ENCODE results near the gene LST1.

LST1 gene

DNA sequence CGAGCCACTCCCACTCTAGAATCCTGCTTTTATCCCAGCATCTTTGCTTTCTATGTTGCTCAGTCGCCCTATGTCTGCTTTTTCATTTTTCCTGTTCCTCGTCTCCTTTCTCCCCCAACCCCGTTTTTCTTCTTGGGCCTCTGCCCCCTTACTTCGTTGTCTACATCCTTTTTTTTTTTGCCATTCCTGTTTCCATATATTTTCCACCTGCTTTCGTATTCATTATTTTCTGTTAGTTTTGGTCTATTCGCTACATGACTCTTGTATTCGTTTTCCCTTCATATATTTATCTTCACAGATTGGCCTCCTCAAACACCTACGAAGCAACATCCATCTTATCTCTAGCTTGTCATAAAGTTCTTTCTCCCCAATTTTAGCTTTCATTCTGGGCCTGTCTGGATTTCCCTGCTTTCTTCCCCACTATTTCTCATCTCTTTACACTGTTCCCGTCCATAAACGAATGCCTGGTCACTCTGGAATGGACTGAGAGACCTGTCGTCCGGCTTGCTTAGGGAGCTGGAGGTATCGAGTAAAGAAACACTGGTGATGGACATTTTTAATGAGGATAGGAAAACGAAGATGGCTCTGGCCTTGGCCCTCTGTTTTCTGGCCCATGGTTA is 35.4 kb downstream of the LST1 start:
- no peak for DNase-seq

DNA sequence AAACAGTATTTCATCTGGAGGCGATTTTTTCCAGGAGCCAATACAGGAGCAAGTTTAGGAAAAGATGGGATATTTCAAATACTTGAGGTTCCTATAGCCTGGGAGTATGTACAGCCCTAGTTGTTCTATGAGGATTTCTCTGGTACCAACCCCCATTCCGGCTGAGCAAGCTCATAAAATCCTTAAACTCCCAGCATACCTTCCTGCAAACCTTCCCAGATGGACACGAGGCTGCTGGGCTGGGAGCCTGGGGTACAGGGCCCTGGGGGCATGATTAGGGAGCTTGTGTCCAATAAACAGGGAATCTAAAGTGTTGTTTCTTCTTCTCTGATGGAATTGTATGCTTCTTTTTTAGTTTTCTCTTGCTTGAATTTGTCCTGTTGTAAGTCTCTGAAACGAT is 35.9 kb downstream of the LST1 start:
- DNase-seq: no peak

DNA sequence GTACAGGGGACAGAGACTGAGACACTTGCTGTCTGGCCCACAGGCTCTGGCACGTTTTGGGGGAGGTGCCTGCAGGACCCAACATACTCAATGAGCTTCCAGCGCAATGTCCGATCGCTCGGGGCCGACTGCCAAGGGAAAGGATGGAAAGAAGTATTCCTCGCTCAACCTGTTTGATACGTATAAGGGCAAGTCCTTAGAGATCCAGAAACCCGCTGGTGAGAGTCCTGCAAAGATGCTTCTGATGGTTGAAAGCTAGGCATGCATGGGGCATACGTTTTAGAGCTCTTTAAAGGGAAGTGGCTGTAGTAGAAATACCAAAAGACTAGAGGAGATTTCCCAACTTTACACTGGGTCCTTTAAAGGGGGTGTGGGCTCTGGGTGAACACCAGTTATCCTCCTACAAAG is 36.6 kb downstream of the LST1 start:
- DNase-seq: no peak

DNA sequence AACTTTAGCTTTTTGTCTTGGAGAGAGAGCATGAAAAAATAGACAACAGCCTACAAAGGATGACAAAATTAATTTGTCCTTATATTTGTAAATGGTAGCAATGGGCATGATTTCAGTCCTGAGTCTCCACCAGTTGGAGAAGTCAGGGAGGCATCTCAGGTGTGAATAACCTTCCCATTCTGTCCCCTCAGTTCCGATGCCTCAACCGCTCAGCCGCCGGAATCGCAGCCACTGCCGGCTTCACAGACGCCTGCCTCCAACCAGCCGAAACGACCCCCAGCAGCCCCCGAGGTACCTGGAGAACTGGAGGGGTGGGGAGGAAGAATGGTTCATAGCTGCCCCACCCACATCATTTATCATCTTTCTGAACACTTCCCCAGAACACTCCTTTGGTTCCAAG is 38.0 kb downstream of the LST1 start:
- DNase-seq: no peak

- no peak for DNase-seq
Observed at GRCh38 chr6:31626952-31627351, 40.9 kb downstream of the LST1 start.

DNA sequence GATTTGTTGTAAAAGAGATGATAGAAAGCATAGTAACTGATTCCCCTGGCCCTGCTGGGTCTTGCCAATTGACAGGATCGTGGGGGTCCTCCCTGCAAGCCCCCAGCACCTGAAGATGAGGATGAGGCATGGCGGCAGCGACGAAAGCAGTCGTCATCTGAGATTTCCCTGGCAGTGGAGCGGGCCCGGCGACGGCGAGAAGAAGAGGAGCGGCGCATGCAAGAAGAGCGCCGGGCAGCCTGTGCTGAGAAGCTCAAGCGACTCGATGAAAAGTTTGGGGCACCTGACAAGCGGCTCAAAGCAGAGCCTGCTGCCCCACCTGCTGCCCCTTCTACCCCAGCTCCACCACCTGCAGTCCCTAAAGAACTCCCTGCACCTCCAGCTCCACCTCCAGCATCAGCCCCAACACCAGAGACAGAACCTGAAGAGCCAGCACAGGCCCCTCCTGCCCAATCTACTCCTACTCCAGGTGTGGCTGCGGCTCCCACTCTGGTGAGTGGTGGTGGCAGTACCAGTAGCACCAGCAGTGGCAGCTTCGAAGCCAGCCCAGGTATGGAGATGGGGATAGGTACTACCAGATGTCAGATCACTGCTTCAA is 41.7 kb downstream of the LST1 start:
- DNase-seq: no peak

- DNase-seq: no peak
Observed at GRCh38 chr6:31629014-31629413, 42.9 kb downstream of the LST1 start.

DNA sequence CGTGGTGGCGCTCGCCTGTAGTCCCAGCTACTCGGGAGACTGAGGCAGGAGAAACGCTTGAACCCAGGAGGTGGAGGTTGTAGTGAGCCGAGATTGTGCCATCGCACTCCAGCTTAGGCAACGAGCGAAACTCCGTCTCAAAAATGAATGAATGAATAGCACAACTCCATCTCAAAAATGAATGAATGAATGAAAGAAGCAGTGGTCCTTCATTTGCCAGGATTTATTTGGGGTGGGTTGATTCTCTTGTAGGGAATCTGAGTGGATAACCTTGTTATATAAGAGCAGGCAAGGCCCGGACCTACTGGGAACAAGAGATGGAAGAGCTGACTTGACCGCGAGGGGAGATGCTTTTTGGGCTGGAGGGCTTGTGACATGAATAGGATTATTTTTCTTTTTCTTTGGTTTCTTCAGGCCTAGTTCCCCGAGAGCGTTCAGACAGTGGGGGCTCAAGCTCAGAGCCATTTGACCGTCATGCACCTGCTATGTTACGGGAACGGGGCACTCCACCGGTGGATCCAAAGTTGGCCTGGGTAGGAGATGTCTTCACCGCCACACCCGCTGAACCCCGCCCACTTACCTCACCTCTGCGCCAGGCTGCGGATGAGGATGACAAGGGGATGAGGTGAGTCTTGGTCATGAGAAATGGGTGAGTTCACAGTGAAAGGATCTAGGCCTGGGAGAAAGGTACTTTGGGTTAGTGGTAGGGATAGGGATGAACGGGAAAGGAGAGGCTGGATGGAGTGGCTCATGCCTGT is 44.3 kb downstream of the LST1 start:
- DNase-seq: no peak

DNA sequence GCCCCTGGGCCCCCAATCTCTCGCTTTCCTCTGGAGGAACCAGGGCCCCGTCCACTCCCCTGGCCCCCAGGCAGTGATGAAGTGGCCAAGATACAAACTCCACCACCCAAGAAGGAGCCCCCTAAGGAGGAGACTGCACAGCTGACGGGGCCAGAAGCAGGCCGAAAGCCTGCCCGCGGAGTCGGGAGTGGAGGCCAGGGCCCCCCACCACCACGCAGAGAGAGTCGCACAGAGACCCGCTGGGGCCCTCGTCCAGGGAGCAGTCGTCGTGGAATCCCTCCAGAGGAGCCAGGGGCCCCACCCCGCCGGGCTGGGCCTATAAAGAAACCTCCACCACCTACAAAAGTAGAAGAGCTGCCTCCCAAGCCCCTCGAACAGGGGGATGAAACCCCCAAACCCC is 45.1 kb downstream of the LST1 start:
- no peak for DNase-seq

DNA sequence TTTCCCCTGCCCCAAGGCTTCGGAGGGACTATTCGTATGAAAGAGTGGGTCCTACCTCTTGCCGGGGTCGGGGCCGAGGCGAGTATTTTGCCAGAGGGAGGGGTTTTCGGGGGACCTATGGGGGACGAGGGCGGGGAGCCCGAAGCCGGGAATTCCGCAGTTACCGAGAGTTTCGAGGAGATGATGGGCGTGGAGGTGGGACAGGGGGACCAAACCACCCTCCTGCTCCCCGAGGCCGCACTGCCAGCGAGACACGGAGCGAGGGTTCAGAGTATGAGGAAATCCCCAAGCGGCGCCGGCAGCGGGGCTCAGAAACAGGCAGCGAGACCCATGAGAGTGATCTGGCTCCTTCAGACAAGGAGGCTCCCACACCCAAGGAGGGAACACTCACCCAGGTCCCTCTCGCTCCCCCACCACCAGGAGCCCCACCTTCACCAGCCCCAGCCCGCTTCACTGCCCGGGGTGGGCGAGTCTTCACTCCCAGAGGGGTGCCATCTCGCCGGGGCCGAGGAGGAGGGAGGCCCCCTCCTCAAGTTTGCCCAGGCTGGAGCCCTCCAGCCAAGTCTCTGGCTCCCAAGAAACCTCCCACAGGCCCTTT is 45.7 kb downstream of the LST1 start:
- no peak for DNase-seq

DNA sequence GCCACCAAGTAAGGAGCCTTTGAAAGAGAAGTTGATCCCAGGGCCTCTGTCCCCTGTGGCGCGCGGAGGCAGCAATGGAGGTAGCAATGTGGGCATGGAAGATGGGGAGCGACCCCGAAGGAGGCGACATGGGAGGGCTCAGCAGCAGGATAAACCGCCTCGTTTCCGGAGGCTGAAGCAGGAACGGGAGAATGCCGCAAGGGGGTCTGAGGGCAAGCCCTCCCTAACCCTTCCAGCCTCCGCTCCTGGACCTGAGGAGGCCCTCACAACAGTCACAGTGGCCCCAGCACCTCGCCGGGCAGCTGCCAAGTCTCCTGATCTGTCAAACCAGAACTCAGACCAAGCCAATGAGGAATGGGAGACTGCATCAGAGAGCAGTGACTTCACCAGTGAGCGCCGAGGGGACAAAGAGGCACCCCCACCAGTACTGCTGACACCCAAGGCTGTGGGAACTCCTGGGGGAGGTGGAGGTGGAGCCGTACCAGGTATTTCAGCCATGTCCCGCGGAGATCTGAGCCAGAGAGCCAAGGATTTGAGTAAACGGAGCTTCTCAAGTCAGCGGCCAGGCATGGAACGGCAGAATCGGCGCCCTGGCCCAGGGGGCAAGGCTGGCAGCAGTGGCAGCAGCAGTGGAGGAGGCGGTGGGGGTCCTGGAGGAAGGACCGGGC is 46.3 kb downstream of the LST1 start:
- no peak for DNase-seq

DNA sequence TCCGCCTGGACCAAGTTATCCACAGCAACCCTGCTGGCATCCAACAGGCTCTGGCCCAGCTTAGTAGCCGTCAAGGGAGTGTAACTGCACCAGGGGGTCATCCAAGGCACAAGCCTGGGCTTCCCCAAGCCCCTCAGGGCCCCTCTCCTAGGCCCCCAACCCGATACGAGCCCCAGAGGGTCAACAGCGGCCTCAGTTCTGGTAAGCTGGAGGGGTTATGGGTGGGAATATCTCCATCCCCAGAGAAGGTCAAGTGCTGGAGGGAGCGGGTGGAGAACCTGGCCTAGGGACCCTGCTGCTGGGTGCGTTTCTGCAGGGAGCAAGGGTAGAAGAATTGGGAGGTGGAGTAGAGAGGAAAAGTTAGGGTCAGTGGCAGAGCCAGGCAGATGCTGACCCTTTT is 47.4 kb downstream of the LST1 start:
- DNase-seq: no peak

- no peak for DNase-seq
Observed at GRCh38 chr6:31634131-31634530, 48.1 kb downstream of the LST1 start.

GRCh38 chr6:31634969-31635575 is 49.0 kb downstream of the LST1 start:
- DNase-seq: no peak

DNA sequence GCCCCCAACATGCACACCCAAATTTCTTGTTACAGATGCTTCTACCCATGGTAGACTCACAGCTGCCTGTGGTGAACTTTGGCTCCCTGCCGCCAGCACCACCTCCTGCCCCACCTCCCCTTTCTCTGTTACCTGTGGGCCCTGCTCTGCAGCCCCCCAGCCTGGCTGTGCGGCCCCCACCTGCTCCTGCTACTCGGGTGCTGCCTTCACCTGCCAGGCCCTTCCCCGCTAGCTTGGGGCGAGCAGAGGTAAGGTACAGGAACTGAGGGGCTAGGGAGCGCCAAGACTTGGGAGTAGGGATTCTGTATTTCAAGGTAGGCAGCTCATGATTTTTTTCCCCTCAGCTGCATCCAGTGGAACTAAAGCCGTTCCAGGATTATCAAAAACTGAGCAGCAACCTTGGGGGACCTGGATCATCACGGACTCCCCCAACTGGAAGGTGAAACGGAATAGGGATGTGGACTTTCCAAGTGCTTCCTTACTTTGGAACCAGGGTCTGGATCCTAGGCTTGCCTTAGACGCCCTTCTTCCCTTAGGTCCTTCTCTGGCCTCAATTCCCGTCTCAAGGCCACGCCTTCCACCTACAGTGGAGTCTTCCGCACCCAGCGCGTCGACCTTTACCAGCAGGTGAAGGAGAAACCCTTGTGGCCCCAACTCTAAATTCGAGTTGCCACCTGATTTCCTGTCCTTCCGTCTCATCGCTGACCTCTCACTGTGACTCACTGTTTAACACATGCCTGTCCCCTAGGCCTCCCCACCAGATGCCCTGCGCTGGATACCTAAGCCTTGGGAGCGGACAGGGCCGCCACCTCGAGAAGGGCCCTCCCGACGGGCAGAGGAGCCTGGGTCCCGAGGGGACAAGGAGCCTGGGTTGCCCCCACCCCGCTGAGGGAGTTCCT is 50.9 kb downstream of the LST1 start:
- no peak for DNase-seq
